ENCODE measurements around the gene VSTM2A.

Gene VSTM2A

DNA sequence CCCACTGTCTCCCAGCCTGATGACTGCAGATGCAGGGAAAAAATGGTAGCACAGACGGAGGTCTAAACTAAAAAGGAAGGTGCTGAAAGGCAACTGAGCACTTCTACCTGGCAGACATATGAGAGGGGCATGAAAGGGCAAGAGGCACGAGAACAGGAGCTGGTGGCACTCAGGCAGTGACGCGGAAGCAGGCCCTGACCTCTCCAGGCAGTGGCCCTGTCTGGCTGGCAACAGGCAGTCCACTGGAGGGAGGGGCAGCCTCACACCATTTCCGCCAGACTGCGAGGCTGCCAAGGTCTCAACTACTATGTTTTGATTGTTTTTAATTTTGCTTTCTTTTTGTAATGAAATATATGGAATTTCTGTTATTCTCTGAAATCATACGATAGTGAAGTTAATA lies 23.3 kb downstream of the VSTM2A start:
- Histone ChIP-seq H3K27me3 (ENCODE audit: insufficient read depth, low read length) (no peaks in the 10 kb centered on the region), H3K4me2 (ENCODE audit: low read length) (no peak overlapping the region), H2BK120ac (ENCODE audit: insufficient read depth, low read length, poor library complexity) (no peak overlapping the region), H2BK12ac (ENCODE audit: low read length) (no peak overlapping the region), H3K36me3 (ENCODE audit: control insufficient read depth in 1 of 2, insufficient read depth in 2 of 2, low read length in 2 of 2) (no peaks in the 10 kb centered on the region), H3K4me3 (ENCODE audit: low read depth, low read length) (no peak overlapping the region), H3K9me3 (ENCODE audit: insufficient read depth, low read depth, low read length) (no peaks in the 10 kb centered on the region), H3K23ac (ENCODE audit: low read length) (no peak overlapping the region), H3K4ac (ENCODE audit: low read depth, low read length) (no peak overlapping the region), H3K14ac (ENCODE audit: low read length) (no peak overlapping the region), H2AK5ac (ENCODE audit: low read length) (no peak overlapping the region), H4K8ac (ENCODE audit: low read depth, low read length) (no peak overlapping the region), H4K12ac (ENCODE audit: low read depth, low read length) (no peak overlapping the region), H2AFZ (ENCODE audit: insufficient read depth, low read length, poor library complexity) (no peak overlapping the region), H3K4me1 (ENCODE audit: control insufficient read depth in 1 of 2, insufficient read depth in 2 of 2, low read length in 2 of 2) (no peaks in the 10 kb centered on the region), H2BK5ac (ENCODE audit: low read depth, low read length, poor library complexity) (no peak overlapping the region), H3K18ac (ENCODE audit: low read length) (no peak overlapping the region), H3K27ac (ENCODE audit: low read depth, low read length) (no peak overlapping the region), H3K79me1 (ENCODE audit: low read length) (no peaks in the 10 kb centered on the region), H4K91ac (ENCODE audit: low read depth, low read length) (no peak overlapping the region), H3K79me2 (ENCODE audit: control insufficient read depth, insufficient read depth, low read length, poor library complexity) (no peaks in the 10 kb centered on the region), H3K9ac (ENCODE audit: low read length) (no peak overlapping the region)
- DNase-seq = no peak
- no CpG with 5 or more reads among the region's 7 CpGs for WGBS (ENCODE audit: extremely low coverage, insufficient coverage, insufficient read length)

DNA sequence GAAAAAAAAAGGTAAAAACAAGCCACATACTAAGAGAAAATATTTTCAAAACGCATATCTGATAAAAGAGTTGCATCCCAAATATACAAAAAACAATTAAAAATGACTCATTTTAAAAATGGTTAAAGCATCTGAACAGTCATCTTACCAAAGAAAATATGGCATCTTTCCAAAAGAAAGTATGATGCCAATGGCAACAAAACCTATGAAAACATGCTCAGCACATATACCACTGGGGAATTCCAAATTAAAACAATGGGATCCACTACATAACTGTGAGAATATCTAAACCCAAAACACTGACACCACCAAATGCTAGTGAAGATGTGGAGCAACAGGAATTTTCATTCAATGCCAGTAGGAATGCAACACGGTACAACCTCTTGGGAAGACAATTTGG lies 39.3 kb downstream of the VSTM2A start:
- no CpG with 5 or more reads among the region's 2 CpGs for WGBS (ENCODE audit: extremely low coverage, insufficient coverage, insufficient read length)
- Histone ChIP-seq H2AK5ac (ENCODE audit: low read length) (no peak overlapping the region), H2BK120ac (ENCODE audit: insufficient read depth, low read length, poor library complexity) (no peak overlapping the region)

DNA sequence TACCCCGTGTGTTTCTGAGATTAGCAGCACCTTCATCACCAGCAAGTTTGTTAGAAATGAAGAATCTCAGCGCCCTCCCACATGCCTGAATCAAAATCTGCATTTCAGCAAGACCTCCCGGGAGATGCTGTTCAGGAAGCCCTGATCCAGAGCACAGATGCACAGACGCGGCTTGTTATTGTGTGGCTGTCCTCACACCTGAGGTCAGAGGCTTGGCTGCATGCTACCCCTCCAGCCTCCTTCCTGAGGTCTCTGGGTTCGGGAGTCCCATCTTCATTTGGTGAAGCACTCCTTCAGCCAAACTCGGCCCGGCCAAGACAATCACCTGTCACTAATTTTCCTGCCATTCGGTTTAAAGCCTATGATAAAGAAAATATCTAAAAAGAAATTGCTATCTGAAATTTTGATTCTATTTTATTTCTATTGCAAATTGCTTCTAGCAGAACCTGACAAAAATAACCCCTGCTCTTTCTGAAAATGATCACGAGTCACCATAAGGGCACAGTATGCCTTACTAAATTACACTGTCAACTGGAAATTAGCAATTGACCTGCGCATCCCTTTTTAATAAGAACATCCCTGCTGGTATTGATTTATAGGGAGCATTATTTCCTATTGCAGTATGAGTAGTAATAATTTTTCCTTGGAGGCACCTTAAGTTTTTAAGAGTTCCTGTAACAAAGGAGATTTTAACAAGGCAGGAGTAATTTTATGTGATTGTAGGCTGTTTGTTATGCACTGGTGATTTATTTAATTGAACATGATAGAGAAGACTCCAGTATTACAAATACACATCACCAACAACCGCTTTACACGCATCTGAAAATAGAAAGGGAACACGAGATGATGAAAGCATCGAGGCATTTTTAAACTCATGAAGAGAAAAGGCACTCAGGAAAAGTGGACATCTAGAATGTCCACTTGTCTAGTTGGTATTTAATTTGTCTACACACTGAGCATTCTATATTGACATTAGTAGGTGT lies 49.5 kb downstream of the VSTM2A start:
- H3K18ac ChIP-seq (ENCODE audit: low read length) = no peak overlapping the region
- no peak overlapping the region for H4K8ac ChIP-seq (ENCODE audit: low read depth, low read length)
- no peak overlapping the region for H3K4me3 ChIP-seq (ENCODE audit: low read depth, low read length)
- no peak overlapping the region for H4K12ac ChIP-seq (ENCODE audit: low read depth, low read length)
- no peak overlapping the region for H2AFZ ChIP-seq (ENCODE audit: insufficient read depth, low read length, poor library complexity)
- no peak overlapping the region for H2BK5ac ChIP-seq (ENCODE audit: low read depth, low read length, poor library complexity)
- no peaks in the 10 kb centered on the region for H3K4me1 ChIP-seq (ENCODE audit: control insufficient read depth in 1 of 2, insufficient read depth in 2 of 2, low read length in 2 of 2)
- no peak overlapping the region for H3K23ac ChIP-seq (ENCODE audit: low read length)
- H3K27ac ChIP-seq (ENCODE audit: low read depth, low read length) = no peak overlapping the region
- H3K9me3 ChIP-seq (ENCODE audit: insufficient read depth, low read depth, low read length) = no peaks in the 10 kb centered on the region
- no peak overlapping the region for H2AK5ac ChIP-seq (ENCODE audit: low read length)
- no peak overlapping the region for H3K4me2 ChIP-seq (ENCODE audit: low read length)
- WGBS (ENCODE audit: extremely low coverage, insufficient coverage, insufficient read length) = no CpG with 5 or more reads among the region's 15 CpGs
- no peaks in the 10 kb centered on the region for H3K79me1 ChIP-seq (ENCODE audit: low read length)
- no peak overlapping the region for H4K91ac ChIP-seq (ENCODE audit: low read depth, low read length)
- H3K36me3 ChIP-seq (ENCODE audit: control insufficient read depth in 1 of 2, insufficient read depth in 2 of 2, low read length in 2 of 2) = no peaks in the 10 kb centered on the region
- no peak overlapping the region for H3K4ac ChIP-seq (ENCODE audit: low read depth, low read length)
- H2BK12ac ChIP-seq (ENCODE audit: low read length) = no peak overlapping the region
- no peak overlapping the region for H3K14ac ChIP-seq (ENCODE audit: low read length)
- no peak overlapping the region for H3K9ac ChIP-seq (ENCODE audit: low read length)
- H3K79me2 ChIP-seq (ENCODE audit: control insufficient read depth, insufficient read depth, low read length, poor library complexity) = no peaks in the 10 kb centered on the region
- no peak for DNase-seq
- no peak overlapping the region for H2BK120ac ChIP-seq (ENCODE audit: insufficient read depth, low read length, poor library complexity)
- no peaks in the 10 kb centered on the region for H3K27me3 ChIP-seq (ENCODE audit: insufficient read depth, low read length)

More for the DNA sequence above, 39.3 kb downstream of the VSTM2A start:
- Histone ChIP-seq H3K79me1 (ENCODE audit: low read length) (no peaks in the 10 kb centered on the region), H3K4ac (ENCODE audit: low read depth, low read length) (no peak overlapping the region), H3K36me3 (ENCODE audit: control insufficient read depth in 1 of 2, insufficient read depth in 2 of 2, low read length in 2 of 2) (no peaks in the 10 kb centered on the region), H3K9me3 (ENCODE audit: insufficient read depth, low read depth, low read length) (no peaks in the 10 kb centered on the region), H3K27me3 (ENCODE audit: insufficient read depth, low read length) (no peaks in the 10 kb centered on the region), H3K4me3 (ENCODE audit: low read depth, low read length) (no peak overlapping the region), H3K14ac (ENCODE audit: low read length) (no peak overlapping the region), H2BK12ac (ENCODE audit: low read length) (no peak overlapping the region), H4K12ac (ENCODE audit: low read depth, low read length) (no peak overlapping the region), H3K4me1 (ENCODE audit: control insufficient read depth in 1 of 2, insufficient read depth in 2 of 2, low read length in 2 of 2) (no peaks in the 10 kb centered on the region), H3K79me2 (ENCODE audit: control insufficient read depth, insufficient read depth, low read length, poor library complexity) (no peaks in the 10 kb centered on the region), H4K91ac (ENCODE audit: low read depth, low read length) (no peak overlapping the region), H3K27ac (ENCODE audit: low read depth, low read length) (no peak overlapping the region), H2BK5ac (ENCODE audit: low read depth, low read length, poor library complexity) (no peak overlapping the region), H2AFZ (ENCODE audit: insufficient read depth, low read length, poor library complexity) (no peak overlapping the region), H3K4me2 (ENCODE audit: low read length) (no peak overlapping the region), H4K8ac (ENCODE audit: low read depth, low read length) (no peak overlapping the region), H3K9ac (ENCODE audit: low read length) (no peak overlapping the region), H3K23ac (ENCODE audit: low read length) (no peak overlapping the region), H3K18ac (ENCODE audit: low read length) (no peak overlapping the region)
- peak; percentile 16 to 85 for DNase-seq

DNA sequence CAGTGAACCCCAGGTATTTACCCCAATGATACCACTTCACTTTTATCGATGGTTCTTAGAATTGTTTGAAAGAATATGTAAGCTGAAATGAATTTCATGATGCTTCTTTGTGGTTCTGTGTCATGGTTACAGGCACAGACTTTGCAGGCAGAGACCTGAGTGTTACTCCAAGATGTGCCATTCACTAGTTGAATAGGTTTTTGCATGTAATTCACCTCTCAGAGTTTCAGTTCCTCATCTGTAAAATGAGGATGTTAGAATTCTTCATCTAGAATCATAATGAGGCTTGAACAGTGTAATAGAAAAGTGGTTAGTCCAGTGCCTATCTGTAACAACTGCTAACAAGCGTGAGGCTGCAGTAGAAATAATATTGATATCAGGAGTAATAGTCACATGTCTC lies 54.6 kb downstream of the VSTM2A start:
- no peak overlapping the region for H2AFZ ChIP-seq (ENCODE audit: insufficient read depth, low read length, poor library complexity)
- no peak overlapping the region for H4K91ac ChIP-seq (ENCODE audit: low read depth, low read length)
- H3K27me3 ChIP-seq (ENCODE audit: insufficient read depth, low read length) = no peaks in the 10 kb centered on the region
- no peak overlapping the region for H3K4ac ChIP-seq (ENCODE audit: low read depth, low read length)
- no peak overlapping the region for H2AK5ac ChIP-seq (ENCODE audit: low read length)
- no peak overlapping the region for H3K4me2 ChIP-seq (ENCODE audit: low read length)
- H3K4me3 ChIP-seq (ENCODE audit: low read depth, low read length) = no peak overlapping the region
- no peaks in the 10 kb centered on the region for H3K36me3 ChIP-seq (ENCODE audit: control insufficient read depth in 1 of 2, insufficient read depth in 2 of 2, low read length in 2 of 2)
- no CpG with 5 or more reads among the region's 2 CpGs for WGBS (ENCODE audit: extremely low coverage, insufficient coverage, insufficient read length)
- no peak overlapping the region for H2BK5ac ChIP-seq (ENCODE audit: low read depth, low read length, poor library complexity)
- H3K4me1 ChIP-seq (ENCODE audit: control insufficient read depth in 1 of 2, insufficient read depth in 2 of 2, low read length in 2 of 2) = no peaks in the 10 kb centered on the region
- no peaks in the 10 kb centered on the region for H3K79me2 ChIP-seq (ENCODE audit: control insufficient read depth, insufficient read depth, low read length, poor library complexity)
- no peak overlapping the region for H3K23ac ChIP-seq (ENCODE audit: low read length)
- no peak overlapping the region for H2BK120ac ChIP-seq (ENCODE audit: insufficient read depth, low read length, poor library complexity)
- H3K9ac ChIP-seq (ENCODE audit: low read length) = no peak overlapping the region
- H3K9me3 ChIP-seq (ENCODE audit: insufficient read depth, low read depth, low read length) = no peaks in the 10 kb centered on the region
- DNase-seq = no peak
- no peak overlapping the region for H2BK12ac ChIP-seq (ENCODE audit: low read length)
- H3K18ac ChIP-seq (ENCODE audit: low read length) = no peak overlapping the region
- H4K8ac ChIP-seq (ENCODE audit: low read depth, low read length) = no peak overlapping the region
- H4K12ac ChIP-seq (ENCODE audit: low read depth, low read length) = no peak overlapping the region
- no peak overlapping the region for H3K27ac ChIP-seq (ENCODE audit: low read depth, low read length)
- H3K14ac ChIP-seq (ENCODE audit: low read length) = no peak overlapping the region
- no peaks in the 10 kb centered on the region for H3K79me1 ChIP-seq (ENCODE audit: low read length)
